GM18507 (cell line): Measurements from ENCODE around the gene FAM135A.
"Not testable (repeated sequence)": the region's sequence is repeated elsewhere in the genome, so short reads cannot be mapped to it uniquely, and the experiment has no call there.

Experiments
- DNase-seq: peaks from one replicate; pipeline ENCODE4 v3.0.0; 2011; ENCODE audit warnings: low read depth; ENCODE audit not compliant: insufficient read length; ENCODE audit errors: extremely low spot score
- FAIRE-seq: peaks from 2 replicates; lab custom pipeline; 2011; peaks lifted over from hg19 to GRCh38; lab: Jason Lieb, UNC

Gene FAM135A

GRCh38 chr6:70445001-70445400, 31.7 kb downstream of the FAM135A start:
- DNase-seq (no peak), FAIRE-seq (no peak)

GRCh38 chr6:70447343-70448070, 34.2 kb downstream of the FAM135A start:
- DNase-seq, FAIRE-seq: not testable (repeated sequence)

GRCh38 chr6:70453899-70454298, 40.6 kb downstream of the FAM135A start:
- not testable (repeated sequence) for FAIRE-seq

GRCh38 chr6:70456735-70457134, 43.4 kb downstream of the FAM135A start:
- no peak for DNase-seq

More at GRCh38 chr6:70453899-70454298, 40.6 kb downstream of the FAM135A start:
- not testable (repeated sequence) for DNase-seq

GRCh38 chr6:70459235-70459634, 45.9 kb downstream of the FAM135A start:
- no peak for FAIRE-seq
- DNase-seq = no peak

More at GRCh38 chr6:70456735-70457134, 43.4 kb downstream of the FAM135A start:
- FAIRE-seq = no peak

GRCh38 chr6:70459699-70460098, 46.4 kb downstream of the FAM135A start:
- FAIRE-seq = not testable (repeated sequence)

GRCh38 chr6:70470016-70470415, 56.7 kb downstream of the FAM135A start:
- DNase-seq (no peak), FAIRE-seq (no peak)

More at GRCh38 chr6:70459699-70460098, 46.4 kb downstream of the FAM135A start:
- not testable (repeated sequence) for DNase-seq

GRCh38 chr6:70470510-70470909, 57.2 kb downstream of the FAM135A start:
- FAIRE-seq, DNase-seq: not testable (repeated sequence)

GRCh38 chr6:70474751-70475150, 61.4 kb downstream of the FAM135A start:
- FAIRE-seq = no peak
- DNase-seq = no peak

- DNase-seq = no peak
- FAIRE-seq = no peak
These were observed 65.9 kb downstream of the FAM135A start for GRCh38 chr6:70479236-70479635.

GRCh38 chr6:70486638-70487037, 73.3 kb downstream of the FAM135A start:
- FAIRE-seq, DNase-seq: not testable (repeated sequence)

- DNase-seq (no peak), FAIRE-seq (no peak)
These were observed 76.1 kb downstream of the FAM135A start for GRCh38 chr6:70489364-70489763.

- DNase-seq = no peak
- FAIRE-seq = no peak
These were observed 81.5 kb downstream of the FAM135A start for GRCh38 chr6:70494833-70495232.

- FAIRE-seq, DNase-seq: not testable (repeated sequence)
These were observed 82.5 kb downstream of the FAM135A start for GRCh38 chr6:70495790-70496189.

GRCh38 chr6:70502484-70502883, 89.2 kb downstream of the FAM135A start:
- FAIRE-seq (no peak), DNase-seq (no peak)

GRCh38 chr6:70503813-70504465, 90.6 kb downstream of the FAM135A start:
- FAIRE-seq (no peak), DNase-seq (no peak)

GRCh38 chr6:70506321-70506720, 93.0 kb downstream of the FAM135A start:
- FAIRE-seq (no peak), DNase-seq (no peak)

- FAIRE-seq = no peak
- no peak for DNase-seq
These were observed 93.9 kb downstream of the FAM135A start for GRCh38 chr6:70507161-70507560.

GRCh38 chr6:70508953-70509352, 95.6 kb downstream of the FAM135A start:
- no peak for FAIRE-seq
- no peak for DNase-seq

- DNase-seq (no peak), FAIRE-seq (peak; percentile 69)
These were observed 97.3 kb downstream of the FAM135A start for GRCh38 chr6:70510600-70510999.

GRCh38 chr6:70518723-70519122, 105.4 kb downstream of the FAM135A start:
- DNase-seq (no peak), FAIRE-seq (no peak)
